Measurements from ENCODE around the gene PCARE.
"Not testable (repeated sequence)": the region's sequence is repeated elsewhere in the genome, so short reads cannot be mapped to it uniquely, and the experiment has no call there.

The PCARE gene

GRCh38 chr2:29096969-29097368 lies 22.6 kb upstream of the PCARE start:
- DNase-seq (ENCODE audit: low read depth, low spot score), result no peak

GRCh38 chr2:29090311-29090710 lies 16.0 kb upstream of the PCARE start:
- not testable (repeated sequence) for DNase-seq (ENCODE audit: low read depth, low spot score)

- no peak for DNase-seq (ENCODE audit: low read depth, low spot score)
These were observed 10.2 kb upstream of the PCARE start for GRCh38 chr2:29084554-29084953.

- DNase-seq (ENCODE audit: low read depth, low spot score), result no peak
These were observed 8.6 kb upstream of the PCARE start for GRCh38 chr2:29082804-29083495.

GRCh38 chr2:29080886-29081743 lies 6.8 kb upstream of the PCARE start:
- DNase-seq (ENCODE audit: low read depth, low spot score), result no peak

- no peak for DNase-seq (ENCODE audit: low read depth, low spot score)
These were observed 5.6 kb upstream of the PCARE start for GRCh38 chr2:29079887-29080286.

- no peak for DNase-seq (ENCODE audit: low read depth, low spot score)
These were observed 1.8 kb upstream of the PCARE start for GRCh38 chr2:29075894-29076705.

GRCh38 chr2:29073933-29074332 lies 390 bp downstream of the PCARE start:
- DNase-seq (ENCODE audit: low read depth, low spot score), result no peak

GRCh38 chr2:29072971-29073725 lies 1.2 kb downstream of the PCARE start:
- no peak for DNase-seq (ENCODE audit: low read depth, low spot score)

- DNase-seq (ENCODE audit: low read depth, low spot score), result no peak
These were observed 2.1 kb downstream of the PCARE start for GRCh38 chr2:29072251-29072650.

- DNase-seq (ENCODE audit: low read depth, low spot score), result no peak
These were observed 3.0 kb downstream of the PCARE start for GRCh38 chr2:29071032-29071975.

- DNase-seq (ENCODE audit: low read depth, low spot score), result no peak
These were observed 3.8 kb downstream of the PCARE start for GRCh38 chr2:29070526-29070925.

GRCh38 chr2:29068513-29068912 lies 5.8 kb downstream of the PCARE start:
- no peak for DNase-seq (ENCODE audit: low read depth, low spot score)

- DNase-seq (ENCODE audit: low read depth, low spot score), result no peak
These were observed 7.2 kb downstream of the PCARE start for GRCh38 chr2:29066997-29067605.

GRCh38 chr2:29066271-29066860 lies 8.0 kb downstream of the PCARE start:
- no peak for DNase-seq (ENCODE audit: low read depth, low spot score)

- no peak for DNase-seq (ENCODE audit: low read depth, low spot score)
These were observed 9.1 kb downstream of the PCARE start for GRCh38 chr2:29065068-29065811.

GRCh38 chr2:29064746-29065067 lies 9.6 kb downstream of the PCARE start:
- no peak for DNase-seq (ENCODE audit: low read depth, low spot score)

GRCh38 chr2:29064346-29064715 lies 10.0 kb downstream of the PCARE start:
- DNase-seq (ENCODE audit: low read depth, low spot score), result no peak

Data from activated CD4-positive, CD25-positive, alpha-beta regulatory T cell treated with anti-CD3 and anti-CD28 coated beads, Interleukin-2, amount 50 U/mL, for 16 hours (primary cell).